Right lobe of liver (tissue), 6 donors: ENCODE results near the gene PFDN2. TPM values are rescaled to one million over a fixed set of nuclear protein-coding genes. Genes with fewer than 3 reads are reported as not detected.

Source experiments
- ATAC-seq, 4 donors: fragments of 200-7000 bp; cut with Tn5 transposase; one replicate each; pipeline ENCODE4 v1.9.1; 2020; ENCODE audit warnings: mild to moderate bottlenecking in 4 of 4, moderate library complexity in 4 of 4
- DNase-seq, 3 donors: peaks; one replicate each; pipeline ENCODE4 v3.0.0-alpha.2; 2020
- H3K27ac ChIP-seq, 3 donors: fragments of 200-600 bp; one replicate each; pipeline ENCODE4 v1.8.0; 2022
- H3K27me3 ChIP-seq, 2 donors: fragments of 200-600 bp; one replicate each; pipeline ENCODE4 v1.8.0; 2022
- H3K36me3 ChIP-seq, 4 donors: fragments of 200-600 bp; sonication (generic) in 1 of 4; one replicate each; pipeline versions ENCODE4 v1.5.1 to v1.8.0; 2017 to 2022; ENCODE audit warnings: control low read depth in 1 of 4
- H3K4me1 ChIP-seq, 4 donors: fragments of 200-600 bp; sonication (generic) in 1 of 4; one replicate each; pipeline versions ENCODE4 v1.5.1 to v1.8.0; 2017 to 2022; ENCODE audit warnings: control low read depth in 1 of 4
- H3K4me3 ChIP-seq, 3 donors: fragments of 200-600 bp; one replicate each; pipeline ENCODE4 v1.8.0; 2022
- H3K9me3 ChIP-seq, 4 donors: fragments of 200-600 bp; sonication (generic) in 1 of 4; one replicate each; pipeline versions ENCODE4 v1.5.1 to v1.8.0; 2017 to 2022; ENCODE audit warnings: control low read depth in 1 of 4
- POLR2A ChIP-seq: fragments of 450-650 bp; IDR thresholded peaks from one replicate; pipeline ENCODE4 v1.6.1; 2017; ENCODE audit warnings: antibody characterized with exemption, mild to moderate bottlenecking
- WGBS: methylation state at CpG from one replicate; pipeline ENCODE4 v1.1.6; 2018; ENCODE audit warnings: low coverage, low lambda C conversion rate; ENCODE audit not compliant: insufficient coverage; ENCODE audit errors: missing lambda C conversion rate; 5-methylcytosine and 5-hydroxymethylcytosine counted together
- intact Hi-C, 2 donors: fragments of 100-400 bp; cut with DNase I; formaldehyde crosslinking; loops; one replicate each; pipeline versions ENCODE4 v1.11.2 to v1.14.1; 2022
- total RNA-seq, 6 experiments: library from RNA; depleted of rRNA in 2 of 6; stranded (reverse); fragments of >200 nt in 2 of 6; fragmentation: NEBNext Ultra II Directional in 3 of 6; extraction: Animal tissue kit (Norgen Biotek cat#: 25700) in 3 of 6; gene quantifications; one replicate each; pipeline versions ENCODE4 v1.1.0 to v1.2.4, GENCODE V29; 2016 to 2023
- TF ChIP-seq, protein P1 (sequence below), 4 donors: fragments of 200-600 bp in 3 of 4; fragments of 450-650 bp in 1 of 4; IDR thresholded peaks; one replicate each; pipeline versions ENCODE4 v1.5.1 to v1.8.0; 2016 to 2022; ENCODE audit warnings: antibody characterized with exemption in 4 of 4, mild to moderate bottlenecking in 2 of 4
- donor health status: DM: no; HTN: yes; CAD: no.
- donor health status: DM: no; HTN: no; CAD: no.
- donor health status: DM: no; HTN: no; CAD: no.
- donor health status: DM: no; HTN: yes; CAD: no.
- donor health status: DM: no; HTN: yes; CAD: no.

The PFDN2 gene
- total RNA-seq, 6 experiments from 2014 or later: 16.6 to 37.5 (median 25.8) TPM

DNA sequence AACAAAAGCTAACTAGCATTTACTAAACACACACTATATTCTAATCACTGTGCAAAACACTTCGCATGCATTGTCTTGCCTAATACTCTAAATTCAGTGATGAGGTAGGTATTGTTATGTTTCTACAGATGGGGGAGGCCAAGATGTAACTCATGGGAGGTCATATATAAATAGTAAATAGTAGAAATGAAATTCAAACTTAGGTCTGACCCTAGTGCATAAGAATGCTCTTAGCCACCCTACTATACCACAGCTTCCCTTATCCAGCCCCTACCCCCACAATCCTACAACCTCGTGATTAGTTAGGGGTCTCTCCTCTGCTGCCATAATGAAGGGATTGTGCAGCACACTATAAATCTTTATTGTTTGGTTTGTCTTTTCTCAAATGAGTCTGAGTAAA is 3.3 kb downstream of the PFDN2 start:
- TF ChIP-seq, protein P1, sequence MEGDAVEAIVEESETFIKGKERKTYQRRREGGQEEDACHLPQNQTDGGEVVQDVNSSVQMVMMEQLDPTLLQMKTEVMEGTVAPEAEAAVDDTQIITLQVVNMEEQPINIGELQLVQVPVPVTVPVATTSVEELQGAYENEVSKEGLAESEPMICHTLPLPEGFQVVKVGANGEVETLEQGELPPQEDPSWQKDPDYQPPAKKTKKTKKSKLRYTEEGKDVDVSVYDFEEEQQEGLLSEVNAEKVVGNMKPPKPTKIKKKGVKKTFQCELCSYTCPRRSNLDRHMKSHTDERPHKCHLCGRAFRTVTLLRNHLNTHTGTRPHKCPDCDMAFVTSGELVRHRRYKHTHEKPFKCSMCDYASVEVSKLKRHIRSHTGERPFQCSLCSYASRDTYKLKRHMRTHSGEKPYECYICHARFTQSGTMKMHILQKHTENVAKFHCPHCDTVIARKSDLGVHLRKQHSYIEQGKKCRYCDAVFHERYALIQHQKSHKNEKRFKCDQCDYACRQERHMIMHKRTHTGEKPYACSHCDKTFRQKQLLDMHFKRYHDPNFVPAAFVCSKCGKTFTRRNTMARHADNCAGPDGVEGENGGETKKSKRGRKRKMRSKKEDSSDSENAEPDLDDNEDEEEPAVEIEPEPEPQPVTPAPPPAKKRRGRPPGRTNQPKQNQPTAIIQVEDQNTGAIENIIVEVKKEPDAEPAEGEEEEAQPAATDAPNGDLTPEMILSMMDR (IDR thresholded peaks at IDR 0.05): no peak
- no peak for TF ChIP-seq POLR2A
- intact Hi-C loops: no loop called here
- no peak overlapping the region for H3K27ac ChIP-seq
- H3K4me3 ChIP-seq: no peak overlapping the region
- H3K4me1 ChIP-seq: peaks cover 0 to 46% (median 14%) of the 10 kb centered on the region in 4 donors
- H3K9me3 ChIP-seq: no peaks in the 10 kb centered on the region
- peaks cover 0 to under 1% (median 0%) of the 10 kb centered on the region in 4 donors for H3K36me3 ChIP-seq
- WGBS: 75% methylated on average over 2 of the region's 2 CpGs
- H3K27me3 ChIP-seq: no peaks in the 10 kb centered on the region
- ATAC-seq (no peak), DNase-seq (no peak)

DNA sequence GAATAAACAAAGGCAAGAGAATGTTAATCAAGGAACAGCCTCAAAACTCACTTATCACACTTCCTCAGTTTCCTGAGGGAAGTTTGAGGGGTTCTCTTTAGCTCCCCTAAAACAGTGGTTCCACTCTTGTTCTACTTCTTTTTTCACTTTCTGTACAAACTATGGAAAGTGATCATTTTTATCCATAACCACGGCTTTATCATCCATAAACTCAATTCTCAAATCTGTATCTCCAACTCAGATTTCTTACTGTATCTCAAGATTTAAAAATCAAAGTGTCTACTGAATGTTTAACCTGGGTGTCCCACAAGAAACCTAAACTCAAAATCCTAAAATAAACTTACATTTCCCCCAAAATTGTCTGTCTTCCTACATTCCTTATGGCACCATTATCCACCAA is 3.9 kb downstream of the PFDN2 start:
- no peak for DNase-seq

DNA sequence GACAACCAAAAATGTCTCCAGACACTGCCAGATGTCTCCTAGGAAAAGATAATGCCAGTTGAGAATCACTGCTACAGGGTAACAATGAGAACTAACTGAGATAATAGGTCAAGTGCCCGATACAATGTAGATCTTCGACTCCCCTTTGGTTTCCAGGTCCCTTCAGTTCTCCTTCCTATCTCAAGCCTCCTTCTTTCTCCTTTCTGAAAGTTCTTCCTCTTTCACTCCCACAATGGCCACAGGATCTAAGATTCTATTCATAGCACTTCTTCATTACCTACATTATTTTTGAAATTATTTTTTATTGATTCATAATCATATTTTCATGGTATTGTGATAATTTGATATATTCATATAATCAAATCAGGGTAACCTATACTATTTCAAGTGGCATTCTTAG is 6.3 kb downstream of the PFDN2 start:
- H3K4me3 ChIP-seq: no peak overlapping the region
- no peaks in the 10 kb centered on the region for H3K9me3 ChIP-seq
- no peaks in the 10 kb centered on the region for H3K27me3 ChIP-seq
- H3K36me3 ChIP-seq: no peaks in the 10 kb centered on the region
- ATAC-seq: no peak
- 79% methylated on average over 2 of the region's 2 CpGs for WGBS
- DNase-seq: no peak
- intact Hi-C loops: no loop called here
- no peak overlapping the region for H3K27ac ChIP-seq
- peaks cover 0 to 27% (median 8%) of the 10 kb centered on the region in 4 donors for H3K4me1 ChIP-seq
- no peak for TF ChIP-seq POLR2A
- TF ChIP-seq, protein P1 (IDR thresholded peaks at IDR 0.05): no peak

More for the DNA sequence above, 3.9 kb downstream of the PFDN2 start:
- Histone ChIP-seq H3K4me1 (peaks cover 0 to 40% (median 11%) of the 10 kb centered on the region in 4 donors), H3K9me3 (no peaks in the 10 kb centered on the region), H3K27me3 (no peaks in the 10 kb centered on the region), H3K36me3 (no peaks in the 10 kb centered on the region), H3K4me3 (no peak overlapping the region), H3K27ac (no peak overlapping the region)
- 47% methylated on average over 1 of the region's 1 CpG for WGBS
- TF ChIP-seq, protein P1 (IDR thresholded peaks at IDR 0.05): no peak
- no peak for TF ChIP-seq POLR2A
- intact Hi-C loops: no loop called here
- ATAC-seq: no peak

DNA sequence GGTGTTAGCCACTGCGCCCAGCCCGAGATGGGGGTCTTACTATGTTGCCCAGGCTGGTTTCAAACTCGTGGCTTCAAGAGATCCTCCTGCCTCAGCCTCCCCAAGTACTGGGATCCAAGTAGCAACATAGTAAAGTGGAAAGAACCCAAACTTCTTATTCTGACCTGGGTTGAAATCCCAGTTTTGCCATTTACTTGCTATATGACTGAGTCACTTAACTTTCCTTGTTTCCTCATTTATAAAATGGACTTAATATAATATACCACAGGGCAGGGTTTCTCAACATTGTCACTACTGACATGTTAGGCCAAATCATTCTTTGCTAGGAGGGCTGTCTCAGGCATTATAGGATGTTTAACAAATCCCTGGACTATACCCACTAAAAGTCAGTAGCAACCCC is 6.7 kb downstream of the PFDN2 start:
- H3K36me3 ChIP-seq: no peaks in the 10 kb centered on the region
- intact Hi-C loops: no loop called here
- no peaks in the 10 kb centered on the region for H3K27me3 ChIP-seq
- no peak for ATAC-seq
- WGBS: no CpG with 5 or more reads among the region's 3 CpGs
- H3K27ac ChIP-seq: no peak overlapping the region
- peaks cover 0 to 24% (median 6%) of the 10 kb centered on the region in 4 donors for H3K4me1 ChIP-seq
- no peak overlapping the region for H3K4me3 ChIP-seq
- DNase-seq: no peak
- H3K9me3 ChIP-seq: no peaks in the 10 kb centered on the region
- TF ChIP-seq, protein P1 (IDR thresholded peaks at IDR 0.05): no peak
- no peak for TF ChIP-seq POLR2A

DNA sequence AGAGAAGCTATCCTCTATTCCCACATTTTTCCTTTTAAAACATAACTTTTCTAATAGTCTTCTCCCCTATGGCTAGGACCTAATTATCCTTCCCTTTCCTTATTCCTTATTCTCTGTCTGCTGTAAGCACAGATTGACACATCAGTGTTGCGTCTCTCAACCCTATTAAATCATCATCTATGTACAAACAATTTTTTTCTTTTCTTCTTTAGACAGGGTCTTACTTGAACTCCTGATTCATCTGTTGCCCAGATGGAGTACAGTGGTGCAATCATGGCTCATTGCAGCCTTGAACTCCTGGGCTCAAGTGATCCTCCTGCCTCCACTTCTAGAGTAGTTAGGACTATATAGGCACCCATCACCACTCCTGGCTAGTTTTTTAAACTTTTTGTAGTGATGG is 11.4 kb downstream of the PFDN2 start:
- Histone ChIP-seq H3K4me3 (no peak overlapping the region), H3K9me3 (no peaks in the 10 kb centered on the region), H3K27me3 (no peaks in the 10 kb centered on the region), H3K27ac (no peak overlapping the region), H3K4me1 (no peaks in the 10 kb centered on the region), H3K36me3 (peaks cover 0 to 10% (median 7%) of the 10 kb centered on the region in 4 donors)
- intact Hi-C loops: no loop called here
- DNase-seq (no peak), ATAC-seq (no peak)
- no peak for TF ChIP-seq POLR2A
- TF ChIP-seq, protein P1 (IDR thresholded peaks at IDR 0.05): no peak
- WGBS: 100% methylated on average over 1 of the region's 1 CpG
